Vagina (tissue), 2 donors: Measurements from ENCODE around the gene DLD. TPM values are rescaled to one million over a fixed set of nuclear protein-coding genes. Genes with fewer than 3 reads are reported as not detected.

ENCODE experiments used
- DNase-seq, 2 donors: peaks; one replicate each; pipeline ENCODE4 v3.0.0-alpha.2; 2017; ENCODE audit errors: extremely low spot score in 2 of 2
- H3K27ac ChIP-seq: fragments of 200-600 bp; sonication (generic); one replicate; pipeline ENCODE4 v1.5.1; 2019
- H3K27me3 ChIP-seq: fragments of 200-600 bp; sonication (generic); one replicate; pipeline ENCODE4 v1.5.1; 2019
- H3K36me3 ChIP-seq, 2 donors: fragments of 200-600 bp; sonication (generic); one replicate each; pipeline ENCODE4 v1.5.1; 2017 to 2019
- H3K4me1 ChIP-seq: fragments of 200-600 bp; sonication (generic); one replicate; pipeline ENCODE4 v1.5.1; 2019
- H3K4me3 ChIP-seq, 2 donors: fragments of 200-600 bp; sonication (generic); 1 replicate in 1 of 2; 2 replicates in 1 of 2; pipeline ENCODE4 v1.5.1; 2016 to 2019
- H3K9me3 ChIP-seq: fragments of 200-600 bp; sonication (generic); one replicate; pipeline ENCODE4 v1.5.1; 2019
- POLR2A ChIP-seq, 2 donors: fragments of 450-650 bp; IDR thresholded peaks; one replicate each; pipeline ENCODE4 v1.6.1; 2017; ENCODE audit warnings: antibody characterized with exemption in 2 of 2, mild to moderate bottlenecking in 2 of 2, moderate library complexity in 2 of 2
- POLR2AphosphoS5 ChIP-seq, 2 donors: sonication (generic); formaldehyde crosslinking; IDR thresholded peaks; one replicate each; pipeline ENCODE4 v1.9.0; 2017; ENCODE audit warnings: antibody characterized with exemption in 2 of 2, mild to moderate bottlenecking in 2 of 2, low read depth in 1 of 2; ENCODE audit not compliant: insufficient read depth in 1 of 2
- intact Hi-C: fragments of 100-400 bp; cut with DNase I; formaldehyde crosslinking; loops from one replicate; pipeline ENCODE4 v1.15.1; 2023
- total RNA-seq: library from RNA; depleted of rRNA; stranded (reverse); fragments of >200 nt; gene quantifications from one replicate; pipeline ENCODE4 v1.2.3, GENCODE V29; 2016
- TF ChIP-seq, protein P1 (sequence below), 3 experiments: fragments of 450-650 bp in 2 of 3; fragments of 200-600 bp in 1 of 3; sonication (generic) in 1 of 3; IDR thresholded peaks; one replicate each; pipeline ENCODE4 v1.5.1; 2017 to 2019; ENCODE audit warnings: antibody characterized with exemption in 3 of 3, mild to moderate bottlenecking in 2 of 3, moderate library complexity in 2 of 3

The DLD gene
- total RNA-seq, 1 donor from 2014 or later: 67.8 TPM

DNA sequence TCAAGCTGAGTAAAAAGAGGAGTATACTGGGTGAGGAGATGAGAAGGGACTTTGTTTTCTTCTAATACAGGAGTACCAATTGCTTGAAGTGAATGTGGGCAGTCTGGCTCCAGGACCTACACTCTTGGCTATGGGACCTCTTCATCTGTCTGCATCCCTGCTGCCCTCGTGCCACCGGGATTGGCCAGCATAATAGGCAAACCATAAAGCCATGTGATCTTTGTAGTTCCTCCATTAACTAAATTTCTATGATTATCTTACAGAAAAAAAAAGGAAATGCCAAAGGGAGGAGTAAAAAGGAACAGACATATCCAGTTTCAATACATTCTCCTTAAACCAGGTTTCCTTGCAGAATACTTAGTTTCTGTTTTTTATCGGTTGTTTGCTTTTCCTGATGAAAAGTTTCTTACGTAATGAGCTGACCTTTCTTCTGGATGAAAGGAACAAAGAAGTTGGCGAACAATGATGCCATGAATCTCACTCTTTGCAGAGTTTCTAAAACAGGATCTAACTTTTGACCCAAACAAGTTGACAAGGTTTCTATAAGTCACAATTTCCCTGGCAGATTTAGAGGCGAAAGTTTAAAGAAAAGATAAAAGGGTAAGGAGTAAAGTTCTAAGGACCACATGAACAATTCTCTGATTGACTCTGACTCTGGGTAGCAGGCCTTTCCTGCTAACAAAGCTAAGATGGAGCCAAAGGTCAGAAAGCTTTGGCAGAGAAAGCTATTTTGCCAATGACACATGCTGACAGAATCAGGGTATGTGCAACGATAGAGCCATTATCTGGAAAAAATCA is 57.9 kb downstream of the DLD start:
- DNase-seq: no peak
- no peak overlapping the region for H3K4me3 ChIP-seq
- no peak overlapping the region for H3K27ac ChIP-seq
- H3K9me3 ChIP-seq: no peaks in the 10 kb centered on the region
- intact Hi-C loops: loop anchor here (10.0 kb wide), 1 partner anchor 56 kb away; the partner anchor contains the start of gene LAMB1
- TF ChIP-seq, protein P1, sequence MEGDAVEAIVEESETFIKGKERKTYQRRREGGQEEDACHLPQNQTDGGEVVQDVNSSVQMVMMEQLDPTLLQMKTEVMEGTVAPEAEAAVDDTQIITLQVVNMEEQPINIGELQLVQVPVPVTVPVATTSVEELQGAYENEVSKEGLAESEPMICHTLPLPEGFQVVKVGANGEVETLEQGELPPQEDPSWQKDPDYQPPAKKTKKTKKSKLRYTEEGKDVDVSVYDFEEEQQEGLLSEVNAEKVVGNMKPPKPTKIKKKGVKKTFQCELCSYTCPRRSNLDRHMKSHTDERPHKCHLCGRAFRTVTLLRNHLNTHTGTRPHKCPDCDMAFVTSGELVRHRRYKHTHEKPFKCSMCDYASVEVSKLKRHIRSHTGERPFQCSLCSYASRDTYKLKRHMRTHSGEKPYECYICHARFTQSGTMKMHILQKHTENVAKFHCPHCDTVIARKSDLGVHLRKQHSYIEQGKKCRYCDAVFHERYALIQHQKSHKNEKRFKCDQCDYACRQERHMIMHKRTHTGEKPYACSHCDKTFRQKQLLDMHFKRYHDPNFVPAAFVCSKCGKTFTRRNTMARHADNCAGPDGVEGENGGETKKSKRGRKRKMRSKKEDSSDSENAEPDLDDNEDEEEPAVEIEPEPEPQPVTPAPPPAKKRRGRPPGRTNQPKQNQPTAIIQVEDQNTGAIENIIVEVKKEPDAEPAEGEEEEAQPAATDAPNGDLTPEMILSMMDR (IDR thresholded peaks at IDR 0.05): no peak
- TF ChIP-seq POLR2A (IDR thresholded peaks at IDR 0.05) (no peak), POLR2AphosphoS5 (IDR thresholded peaks at IDR 0.05; ENCODE audit: insufficient read depth in 1 of 2, low read depth in 1 of 2) (no peak)
- no peaks in the 10 kb centered on the region for H3K4me1 ChIP-seq
- H3K36me3 ChIP-seq: peaks cover 2 to 4% of the 10 kb centered on the region in 2 donors
- no peaks in the 10 kb centered on the region for H3K27me3 ChIP-seq

DNA sequence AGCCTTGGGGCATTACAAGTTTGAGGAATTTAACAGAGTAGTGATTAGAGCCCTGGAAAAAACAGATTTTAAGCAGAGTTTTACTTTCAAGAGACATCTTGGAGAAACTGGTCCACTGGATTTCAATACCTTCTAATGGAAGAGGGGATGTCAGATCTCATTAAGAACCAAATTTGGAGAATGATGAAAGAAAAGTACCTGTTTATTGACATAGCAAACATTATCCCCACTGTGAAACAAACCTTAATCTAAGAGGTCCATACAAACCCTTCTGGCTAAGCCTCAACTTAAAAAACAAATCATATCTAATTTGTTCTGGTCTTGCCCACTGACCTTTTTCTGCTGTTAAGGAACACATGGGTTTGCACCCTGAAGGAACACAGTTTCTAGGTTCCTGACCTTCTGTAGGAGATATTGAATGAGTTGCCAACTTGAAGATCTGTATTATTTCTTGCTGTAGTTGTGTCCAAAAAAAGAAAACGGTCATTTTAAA is 58.5 kb downstream of the DLD start:
- Histone ChIP-seq H3K9me3 (no peaks in the 10 kb centered on the region), H3K27ac (no peak overlapping the region), H3K36me3 (peaks cover 4 to 8% of the 10 kb centered on the region in 2 donors), H3K4me3 (no peak overlapping the region), H3K4me1 (no peaks in the 10 kb centered on the region), H3K27me3 (no peaks in the 10 kb centered on the region)
- intact Hi-C loops: loop anchor here (10.0 kb wide), 1 partner anchor 55 kb away; the partner anchor contains the start of gene LAMB1
- DNase-seq: no peak
- TF ChIP-seq POLR2AphosphoS5 (IDR thresholded peaks at IDR 0.05; ENCODE audit: insufficient read depth in 1 of 2, low read depth in 1 of 2) (no peak), POLR2A (IDR thresholded peaks at IDR 0.05) (no peak)
- TF ChIP-seq, protein P1 (IDR thresholded peaks at IDR 0.05): no peak

DNA sequence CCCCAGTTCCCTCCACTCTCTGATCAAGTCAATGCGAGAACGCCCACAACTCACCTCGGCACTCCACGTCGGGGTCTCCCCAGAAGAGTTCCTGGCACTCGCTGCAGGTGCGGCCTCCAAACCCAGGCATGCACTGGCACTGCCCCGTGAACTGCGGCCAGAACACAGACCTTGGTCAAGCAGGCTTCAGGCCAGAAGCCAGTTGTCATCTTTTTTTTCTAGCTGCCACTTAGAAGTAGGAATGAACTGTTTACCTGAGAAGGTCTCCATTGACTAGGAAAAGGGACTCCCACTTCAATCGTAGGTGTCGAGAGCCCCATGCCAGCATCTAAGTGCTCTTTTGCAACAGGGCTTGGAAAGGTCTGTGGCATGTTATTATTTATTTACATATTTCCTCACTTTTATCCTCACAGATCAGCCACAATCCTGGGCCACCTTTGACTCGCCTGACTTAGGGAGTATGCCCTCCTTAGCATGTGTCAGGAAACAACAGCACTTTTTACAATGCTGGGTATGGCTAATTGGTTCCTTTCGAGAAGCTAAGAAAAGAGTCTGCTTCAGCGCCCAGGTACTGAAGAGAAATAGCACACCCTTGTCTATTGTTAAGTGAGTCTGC is 60.3 kb downstream of the DLD start:
- peaks cover 4 to 13% of the 10 kb centered on the region in 2 donors for H3K36me3 ChIP-seq
- TF ChIP-seq POLR2AphosphoS5 (IDR thresholded peaks at IDR 0.05; ENCODE audit: insufficient read depth in 1 of 2, low read depth in 1 of 2): no peak
- TF ChIP-seq POLR2A (IDR thresholded peaks at IDR 0.05): no peak
- TF ChIP-seq, protein P1 (IDR thresholded peaks at IDR 0.05): no peak
- no peak overlapping the region for H3K4me3 ChIP-seq
- no peaks in the 10 kb centered on the region for H3K4me1 ChIP-seq
- DNase-seq: no peak
- no peaks in the 10 kb centered on the region for H3K9me3 ChIP-seq
- H3K27me3 ChIP-seq: no peaks in the 10 kb centered on the region
- no peak overlapping the region for H3K27ac ChIP-seq
- intact Hi-C loops: no loop called here

DNA sequence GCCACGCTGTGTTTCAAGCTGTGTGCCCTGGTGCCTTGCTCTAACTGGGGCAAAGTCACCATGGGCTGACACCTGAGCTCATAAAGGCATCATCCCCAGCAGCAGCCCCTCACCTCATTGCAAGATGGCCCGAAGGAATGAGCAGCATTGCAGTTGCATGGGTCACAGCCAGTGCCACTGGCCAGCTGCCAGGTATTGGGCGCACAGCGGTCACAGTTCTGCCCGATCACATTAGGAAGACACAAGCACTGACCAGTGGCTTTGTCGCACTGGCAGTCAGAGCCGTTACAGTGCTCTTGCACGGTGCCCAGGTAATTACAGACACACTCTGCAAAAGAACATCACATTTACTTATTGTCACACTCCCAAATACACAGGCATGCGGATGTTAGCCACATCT is 60.9 kb downstream of the DLD start:
- no peaks in the 10 kb centered on the region for H3K9me3 ChIP-seq
- TF ChIP-seq POLR2A (IDR thresholded peaks at IDR 0.05): no peak
- TF ChIP-seq, protein P1 (IDR thresholded peaks at IDR 0.05): no peak
- TF ChIP-seq POLR2AphosphoS5 (IDR thresholded peaks at IDR 0.05; ENCODE audit: insufficient read depth in 1 of 2, low read depth in 1 of 2): no peak
- peaks cover 1% of the 10 kb centered on the region for H3K4me1 ChIP-seq
- no peak for DNase-seq
- H3K27ac ChIP-seq: no peak overlapping the region
- no peaks in the 10 kb centered on the region for H3K27me3 ChIP-seq
- intact Hi-C loops: no loop called here
- H3K4me3 ChIP-seq: no peak overlapping the region
- peaks cover 4 to 13% of the 10 kb centered on the region in 2 donors for H3K36me3 ChIP-seq
